Osteoblast (primary cell): ENCODE measurements around the gene OTOGL. TPM values are rescaled to one million over a fixed set of nuclear protein-coding genes. Genes with fewer than 3 reads are reported as not detected.
A peak's percentile ranks its signal among the peaks of the same experiment; 100 is the strongest.

Experiments
- DNase-seq: peaks from one replicate; pipeline ENCODE4 v3.0.0; 2011; ENCODE audit warnings: low spot score, mixed read lengths; ENCODE audit not compliant: insufficient read length; ENCODE audit errors: missing footprints
- H2AFZ ChIP-seq: 2 replicates; pipeline ENCODE4 v1.6.0; 2011; ENCODE audit warnings: mild to moderate bottlenecking, low read length
- H3K27ac ChIP-seq: 2 replicates; pipeline ENCODE4 v1.5.1; 2011; ENCODE audit warnings: mild to moderate bottlenecking, low read depth, low read length, moderate library complexity
- H3K27me3 ChIP-seq: 2 replicates; pipeline ENCODE4 v1.6.0; 2012; ENCODE audit warnings: mild to moderate bottlenecking, control low read depth, inconsistent platforms, low read length, moderate library complexity; ENCODE audit not compliant: insufficient read depth
- H3K36me3 ChIP-seq: 2 replicates; pipeline ENCODE4 v1.5.1; 2011; ENCODE audit warnings: mild to moderate bottlenecking, low read length, control low read depth, moderate library complexity; ENCODE audit not compliant: insufficient read depth
- H3K4me1 ChIP-seq: 2 replicates; pipeline ENCODE4 v1.5.1; 2011; ENCODE audit warnings: mild to moderate bottlenecking, low read length, control low read depth, moderate library complexity; ENCODE audit not compliant: insufficient read depth
- H3K4me2 ChIP-seq: 2 replicates; pipeline ENCODE4 v1.6.0; 2011; ENCODE audit warnings: mild to moderate bottlenecking, low read length; ENCODE audit not compliant: insufficient read depth
- H3K4me3 ChIP-seq: fragments of 200-600 bp; sonication (generic); 3 replicates; pipeline ENCODE4 v1.5.1; 2012; ENCODE audit warnings: mild to moderate bottlenecking, low read length, inconsistent platforms; ENCODE audit not compliant: insufficient read depth
- H3K79me2 ChIP-seq: 2 replicates; pipeline ENCODE4 v1.6.0; 2012; ENCODE audit warnings: mild to moderate bottlenecking, low read length, control low read depth, inconsistent platforms; ENCODE audit not compliant: insufficient read depth
- H3K9me3 ChIP-seq: 2 replicates; pipeline ENCODE4 v1.5.1; 2011; ENCODE audit warnings: low read depth, low read length, control low read depth
- H4K20me1 ChIP-seq: 2 replicates; pipeline ENCODE4 v1.6.0; 2012; ENCODE audit warnings: mild to moderate bottlenecking, low read length, control low read depth; ENCODE audit not compliant: insufficient read depth
- total RNA-seq: library from RNA; depleted of rRNA; stranded (reverse); fragments of >200 nt; gene quantifications from 2 replicates; pipeline ENCODE4 v1.2.3, GENCODE V29; 2012
- TF ChIP-seq, protein P1 (sequence below): IDR thresholded peaks from 2 replicates; pipeline ENCODE4 v1.5.1; 2011; ENCODE audit warnings: mild to moderate bottlenecking, low read depth, low read length, moderate library complexity; ENCODE audit errors: extremely low read depth

OTOGL gene
- total RNA-seq, 1 donor, result 0.36 TPM

DNA sequence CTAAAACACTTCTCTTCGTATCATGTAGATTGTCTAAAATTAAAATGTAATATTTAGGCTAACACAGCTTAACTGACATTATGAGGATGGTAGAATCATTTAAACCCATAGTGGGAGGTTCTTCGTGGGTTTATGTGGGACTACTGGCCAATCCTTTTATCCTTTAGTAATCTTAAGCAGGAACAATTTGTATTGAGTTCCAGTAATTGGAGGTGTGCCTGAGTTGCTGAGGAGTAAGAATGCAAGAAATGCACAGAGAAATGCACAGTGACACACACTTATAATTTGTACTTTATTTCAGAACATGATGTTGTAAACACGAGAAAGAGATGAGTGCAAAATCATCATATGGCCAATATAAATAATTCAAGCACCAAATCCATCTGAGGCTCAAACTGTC lies 22.3 kb downstream of the OTOGL start:
- no peak for DNase-seq
- no peak overlapping the region for H2AFZ ChIP-seq
- no peak overlapping the region for H3K27ac ChIP-seq
- no peaks in the 10 kb centered on the region for H3K9me3 ChIP-seq
- H3K4me2 ChIP-seq, result no peak overlapping the region
- no peaks in the 10 kb centered on the region for H3K27me3 ChIP-seq
- TF ChIP-seq, protein P1, sequence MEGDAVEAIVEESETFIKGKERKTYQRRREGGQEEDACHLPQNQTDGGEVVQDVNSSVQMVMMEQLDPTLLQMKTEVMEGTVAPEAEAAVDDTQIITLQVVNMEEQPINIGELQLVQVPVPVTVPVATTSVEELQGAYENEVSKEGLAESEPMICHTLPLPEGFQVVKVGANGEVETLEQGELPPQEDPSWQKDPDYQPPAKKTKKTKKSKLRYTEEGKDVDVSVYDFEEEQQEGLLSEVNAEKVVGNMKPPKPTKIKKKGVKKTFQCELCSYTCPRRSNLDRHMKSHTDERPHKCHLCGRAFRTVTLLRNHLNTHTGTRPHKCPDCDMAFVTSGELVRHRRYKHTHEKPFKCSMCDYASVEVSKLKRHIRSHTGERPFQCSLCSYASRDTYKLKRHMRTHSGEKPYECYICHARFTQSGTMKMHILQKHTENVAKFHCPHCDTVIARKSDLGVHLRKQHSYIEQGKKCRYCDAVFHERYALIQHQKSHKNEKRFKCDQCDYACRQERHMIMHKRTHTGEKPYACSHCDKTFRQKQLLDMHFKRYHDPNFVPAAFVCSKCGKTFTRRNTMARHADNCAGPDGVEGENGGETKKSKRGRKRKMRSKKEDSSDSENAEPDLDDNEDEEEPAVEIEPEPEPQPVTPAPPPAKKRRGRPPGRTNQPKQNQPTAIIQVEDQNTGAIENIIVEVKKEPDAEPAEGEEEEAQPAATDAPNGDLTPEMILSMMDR, result no peak
- H4K20me1 ChIP-seq, result no peaks in the 10 kb centered on the region
- H3K79me2 ChIP-seq, result no peaks in the 10 kb centered on the region
- no peaks in the 10 kb centered on the region for H3K36me3 ChIP-seq
- H3K4me3 ChIP-seq, result no peak overlapping the region
- H3K4me1 ChIP-seq, result no peaks in the 10 kb centered on the region

DNA sequence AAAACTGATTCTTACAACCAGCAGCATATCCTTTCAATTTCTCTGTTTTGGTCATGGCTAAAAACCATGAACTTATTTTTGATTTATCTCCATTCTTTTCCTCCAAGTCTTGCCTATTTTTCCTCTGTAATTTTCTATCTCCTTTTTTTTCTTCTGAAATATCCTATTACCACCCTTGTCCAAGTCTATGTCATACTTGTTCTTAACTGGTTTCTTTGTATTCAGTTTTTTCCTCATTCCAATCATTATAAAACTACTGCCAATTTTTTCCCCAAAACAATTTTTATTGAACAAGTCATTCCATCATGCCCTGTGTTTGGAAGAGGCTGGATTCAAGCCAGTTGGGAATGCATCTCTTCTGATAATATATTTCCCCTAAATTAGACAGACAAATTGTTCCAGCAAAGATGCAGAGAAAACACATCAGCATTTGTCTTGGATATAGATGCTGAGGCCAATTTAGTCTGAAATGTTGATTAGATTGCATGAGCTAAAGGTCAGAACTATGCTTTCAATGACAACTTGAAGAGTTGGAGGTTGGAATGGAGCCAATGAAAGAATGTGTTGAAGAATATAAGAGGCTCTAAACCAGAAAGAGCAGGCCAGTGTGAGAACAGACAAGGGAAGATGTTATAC lies 30.7 kb downstream of the OTOGL start:
- peak; percentile 27 for DNase-seq
- peaks cover 3% of the 10 kb centered on the region for H3K4me1 ChIP-seq
- no peaks in the 10 kb centered on the region for H3K9me3 ChIP-seq
- H3K27me3 ChIP-seq, result no peaks in the 10 kb centered on the region
- TF ChIP-seq, protein P1, result no peak
- no peaks in the 10 kb centered on the region for H3K36me3 ChIP-seq
- H3K79me2 ChIP-seq, result no peaks in the 10 kb centered on the region
- no peaks in the 10 kb centered on the region for H4K20me1 ChIP-seq
- H2AFZ ChIP-seq, result no peak overlapping the region
- H3K4me2 ChIP-seq, result peak overlapping the region; percentile 13
- H3K27ac ChIP-seq, result no peak overlapping the region
- H3K4me3 ChIP-seq, result no peak overlapping the region

- DNase-seq, result peak; percentile 19
- H2AFZ ChIP-seq, result no peak overlapping the region
- H3K4me3 ChIP-seq, result no peak overlapping the region
- TF ChIP-seq, protein P1, result no peak
- no peaks in the 10 kb centered on the region for H3K36me3 ChIP-seq
- H3K4me1 ChIP-seq, result no peaks in the 10 kb centered on the region
- H4K20me1 ChIP-seq, result no peaks in the 10 kb centered on the region
- no peaks in the 10 kb centered on the region for H3K27me3 ChIP-seq
- no peaks in the 10 kb centered on the region for H3K9me3 ChIP-seq
- H3K79me2 ChIP-seq, result no peaks in the 10 kb centered on the region
- H3K27ac ChIP-seq, result no peak overlapping the region
- H3K4me2 ChIP-seq, result no peak overlapping the region
Measured at GRCh38 chr12:80135624-80136023, 36.3 kb downstream of the OTOGL start.

DNA sequence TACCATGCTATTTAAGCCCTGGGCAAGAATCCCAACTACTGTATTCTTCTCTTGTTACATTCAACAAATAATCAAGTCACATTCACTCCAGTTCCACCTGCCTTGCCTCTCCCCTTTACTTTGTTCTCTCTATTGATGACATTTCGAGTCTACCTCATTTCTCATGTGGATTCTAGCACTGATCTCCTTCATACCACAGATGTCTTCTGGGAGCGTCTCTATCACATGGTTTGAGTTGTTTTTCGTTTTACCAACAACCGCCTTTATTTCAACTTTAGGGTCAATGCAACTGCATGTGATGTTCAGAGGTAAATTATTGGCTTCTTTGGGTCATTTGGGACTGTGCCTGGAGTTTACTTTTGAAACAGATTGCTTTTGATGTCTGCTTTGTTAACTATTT lies 40.7 kb downstream of the OTOGL start:
- H4K20me1 ChIP-seq, result no peaks in the 10 kb centered on the region
- TF ChIP-seq, protein P1, result no peak

More for the DNA sequence above, 40.7 kb downstream of the OTOGL start:
- Histone ChIP-seq H2AFZ (no peak overlapping the region), H3K4me1 (no peaks in the 10 kb centered on the region), H3K4me3 (no peak overlapping the region), H3K36me3 (no peaks in the 10 kb centered on the region), H3K79me2 (no peaks in the 10 kb centered on the region), H3K9me3 (no peaks in the 10 kb centered on the region), H3K4me2 (no peak overlapping the region), H3K27ac (no peak overlapping the region), H3K27me3 (peaks cover 4% of the 10 kb centered on the region)
- no peak for DNase-seq
